NCI-H146 treated with DMSO at 0.1 percent for 48 hours (cell line): ENCODE results near the gene SUGCT.
"Not testable (repeated sequence)": the region's sequence is repeated elsewhere in the genome, so short reads cannot be mapped to it uniquely, and the experiment has no call there.

Experiments used
- DNase-seq: peaks from one replicate; lab custom pipeline; 2025; ENCODE audit not compliant: unreplicated experiment; lab: John Stamatoyannopoulos, UW

SUGCT gene

GRCh38 chr7:40551685-40552576 lies 417.1 kb downstream of the SUGCT start:
- no peak for DNase-seq

- DNase-seq = no peak
Measured at GRCh38 chr7:40560672-40561071, 425.9 kb downstream of the SUGCT start.

- no peak for DNase-seq
Measured at GRCh38 chr7:40566879-40567278, 432.1 kb downstream of the SUGCT start.

GRCh38 chr7:40569326-40569725 lies 434.5 kb downstream of the SUGCT start:
- no peak for DNase-seq

GRCh38 chr7:40570223-40570622 lies 435.4 kb downstream of the SUGCT start:
- no peak for DNase-seq

- no peak for DNase-seq
Measured at GRCh38 chr7:40571796-40572195, 437.0 kb downstream of the SUGCT start.

GRCh38 chr7:40572810-40573465 lies 438.1 kb downstream of the SUGCT start:
- DNase-seq = no peak

- DNase-seq = no peak
Measured at GRCh38 chr7:40579401-40579800, 444.6 kb downstream of the SUGCT start.

GRCh38 chr7:40580776-40581175 lies 446.0 kb downstream of the SUGCT start:
- DNase-seq = no peak

GRCh38 chr7:40582539-40582938 lies 447.7 kb downstream of the SUGCT start:
- DNase-seq = no peak

GRCh38 chr7:40583667-40584444 lies 449.1 kb downstream of the SUGCT start:
- DNase-seq = no peak

GRCh38 chr7:40584667-40585433 lies 450.0 kb downstream of the SUGCT start:
- no peak for DNase-seq

GRCh38 chr7:40586197-40586596 lies 451.4 kb downstream of the SUGCT start:
- no peak for DNase-seq

GRCh38 chr7:40587419-40587818 lies 452.6 kb downstream of the SUGCT start:
- no peak for DNase-seq

- no peak for DNase-seq
Measured at GRCh38 chr7:40595129-40595528, 460.3 kb downstream of the SUGCT start.

- DNase-seq = no peak
Measured at GRCh38 chr7:40595832-40596231, 461.0 kb downstream of the SUGCT start.

GRCh38 chr7:40597517-40597916 lies 462.7 kb downstream of the SUGCT start:
- DNase-seq = no peak

- no peak for DNase-seq
Measured at GRCh38 chr7:40598915-40599314, 464.1 kb downstream of the SUGCT start.

- no peak for DNase-seq
Measured at GRCh38 chr7:40599836-40600235, 465.0 kb downstream of the SUGCT start.

GRCh38 chr7:40602351-40602750 lies 467.5 kb downstream of the SUGCT start:
- DNase-seq = not testable (repeated sequence)
